ENCODE measurements around the gene DNAL4. TPM values are rescaled to one million over a fixed set of nuclear protein-coding genes. Genes with fewer than 3 reads are reported as not detected.
A peak's percentile ranks its signal among the peaks of the same experiment; 100 is the strongest.

Gene DNAL4
- total RNA-seq, 1 donor from 2014 or later: 8.4 TPM

GRCh38 chr22:38744981-38745380, 49.0 kb downstream of the DNAL4 start:
- DNase-seq (no peak), ATAC-seq (ENCODE audit: low read depth) (no peak)
- H3K9me3 Mint-ChIP-seq: no peaks in the 10 kb centered on the region
- intact Hi-C loops (cut with micrococcal nuclease): no loop called here
- H3K4me1 Mint-ChIP-seq: peaks cover 7% of the 10 kb centered on the region
- ChIA-PET POLR2A (interaction anchor here (1.3 kb wide), 1 partner anchor 63 kb away, joined by 4 read pairs; the partner anchor contains the start of gene TOMM22), CTCF (no interaction called here)
- peaks cover 91% of the 10 kb centered on the region for H3K36me3 Mint-ChIP-seq (ENCODE audit: low read depth)
- H3K4me3 Mint-ChIP-seq: no peak overlapping the region
- H3K27ac Mint-ChIP-seq: peak overlapping the region; percentile 70
- TF ChIP-seq CTCF (IDR thresholded peaks at IDR 0.05): no peak
- no peaks in the 10 kb centered on the region for H3K27me3 Mint-ChIP-seq

- ATAC-seq (ENCODE audit: low read depth): no peak
- Mint-ChIP-seq H3K36me3 (ENCODE audit: low read depth) (peaks cover 91% of the 10 kb centered on the region), H3K4me3 (no peak overlapping the region), H3K27ac (no peak overlapping the region), H3K4me1 (no peaks in the 10 kb centered on the region), H3K9me3 (no peaks in the 10 kb centered on the region), H3K27me3 (no peaks in the 10 kb centered on the region)
- no peak for TF ChIP-seq CTCF (IDR thresholded peaks at IDR 0.05)
- DNase-seq: no peak
- intact Hi-C loops (cut with micrococcal nuclease): no loop called here
- ChIA-PET POLR2A (interaction anchor here (0.6 to 2.0 kb wide), 4 partner anchors 9 to 495 kb away, joined by 3 to 12 read pairs (median 4); no protein-coding TSS in a partner anchor), CTCF (interaction anchor here (1.4 kb wide), 1 partner anchor 9 kb away, joined by 6 read pairs; no protein-coding TSS in a partner anchor)
Measured at GRCh38 chr22:38742176-38742942, 51.6 kb downstream of the DNAL4 start.

GRCh38 chr22:38741576-38741975, 52.4 kb downstream of the DNAL4 start:
- Mint-ChIP-seq H3K4me3 (no peak overlapping the region), H3K27ac (peak overlapping the region; percentile 7), H3K9me3 (no peaks in the 10 kb centered on the region), H3K36me3 (ENCODE audit: low read depth) (peaks cover 95% of the 10 kb centered on the region), H3K4me1 (peaks cover 5% of the 10 kb centered on the region), H3K27me3 (no peaks in the 10 kb centered on the region)
- ChIA-PET POLR2A (interaction anchor here (0.6 to 2.0 kb wide), 4 partner anchors 10 to 496 kb away, joined by 3 to 12 read pairs (median 4); no protein-coding TSS in a partner anchor), CTCF (no interaction called here)
- intact Hi-C loops (cut with micrococcal nuclease): no loop called here
- ATAC-seq (ENCODE audit: low read depth) (no peak), DNase-seq (no peak)
- TF ChIP-seq CTCF (IDR thresholded peaks at IDR 0.05): no peak

GRCh38 chr22:38741166-38741565, 52.8 kb downstream of the DNAL4 start:
- no peak for ATAC-seq (ENCODE audit: low read depth)
- H3K36me3 Mint-ChIP-seq (ENCODE audit: low read depth): peaks cover 95% of the 10 kb centered on the region
- POLR2A ChIA-PET: interaction anchor here (1.2 to 1.3 kb wide), 2 partner anchors 13 to 26 kb away, joined by 3 read pairs; no protein-coding TSS in a partner anchor
- no peak overlapping the region for H3K27ac Mint-ChIP-seq
- H3K4me1 Mint-ChIP-seq: peaks cover 5% of the 10 kb centered on the region
- TF ChIP-seq CTCF (IDR thresholded peaks at IDR 0.05): no peak
- intact Hi-C loops (cut with micrococcal nuclease): no loop called here
- no peak for DNase-seq
- no peak overlapping the region for H3K4me3 Mint-ChIP-seq
- no peaks in the 10 kb centered on the region for H3K9me3 Mint-ChIP-seq
- CTCF ChIA-PET: interaction anchor here (0.9 kb wide), 1 partner anchor 11 kb away, joined by 3 read pairs; no protein-coding TSS in a partner anchor
- H3K27me3 Mint-ChIP-seq: no peaks in the 10 kb centered on the region

GRCh38 chr22:38740754-38741153, 53.2 kb downstream of the DNAL4 start:
- ChIA-PET CTCF (interaction anchor here (0.9 to 1.0 kb wide), 2 partner anchors 11 to 25 kb away, joined by 3 to 4 read pairs; no protein-coding TSS in a partner anchor), POLR2A (interaction anchor here (1.2 to 1.5 kb wide), 3 partner anchors 12 to 26 kb away, joined by 3 read pairs; no protein-coding TSS in a partner anchor)
- Mint-ChIP-seq H3K36me3 (ENCODE audit: low read depth) (peaks cover 95% of the 10 kb centered on the region), H3K4me3 (no peak overlapping the region), H3K27ac (no peak overlapping the region), H3K4me1 (peaks cover 8% of the 10 kb centered on the region), H3K9me3 (no peaks in the 10 kb centered on the region), H3K27me3 (no peaks in the 10 kb centered on the region)
- TF ChIP-seq CTCF (IDR thresholded peaks at IDR 0.05): no peak
- intact Hi-C loops (cut with micrococcal nuclease): no loop called here
- no peak for ATAC-seq (ENCODE audit: low read depth)
- DNase-seq: no peak
